Pulmonary artery endothelial cell (primary cell): ENCODE results near the gene CCDC66. TPM values are rescaled to one million over a fixed set of nuclear protein-coding genes. Genes with fewer than 3 reads are reported as not detected.

ENCODE experiments used
- DNase-seq: peaks from one replicate; pipeline ENCODE4 v3.0.0-alpha.2; 2011; ENCODE audit warnings: low read depth, low spot score
- total RNA-seq: library from RNA; depleted of rRNA; stranded (reverse); fragments of >200 nt; gene quantifications from 2 replicates; pipeline ENCODE4 v1.2.3, GENCODE V29; 2014

CCDC66 gene
- total RNA-seq, 1 donor from 2014 or later: 11.9 TPM

- no peak for DNase-seq
Observed at GRCh38 chr3:56621681-56622080, 64.7 kb downstream of the CCDC66 start.

- no peak for DNase-seq
Observed at GRCh38 chr3:56622381-56622780, 65.4 kb downstream of the CCDC66 start.

- DNase-seq: no peak
Observed at GRCh38 chr3:56624725-56625124, 67.8 kb downstream of the CCDC66 start.

GRCh38 chr3:56629047-56629446 lies 72.1 kb downstream of the CCDC66 start:
- DNase-seq: no peak

- DNase-seq: no peak
Observed at GRCh38 chr3:56629451-56629850, 72.5 kb downstream of the CCDC66 start.

DNA sequence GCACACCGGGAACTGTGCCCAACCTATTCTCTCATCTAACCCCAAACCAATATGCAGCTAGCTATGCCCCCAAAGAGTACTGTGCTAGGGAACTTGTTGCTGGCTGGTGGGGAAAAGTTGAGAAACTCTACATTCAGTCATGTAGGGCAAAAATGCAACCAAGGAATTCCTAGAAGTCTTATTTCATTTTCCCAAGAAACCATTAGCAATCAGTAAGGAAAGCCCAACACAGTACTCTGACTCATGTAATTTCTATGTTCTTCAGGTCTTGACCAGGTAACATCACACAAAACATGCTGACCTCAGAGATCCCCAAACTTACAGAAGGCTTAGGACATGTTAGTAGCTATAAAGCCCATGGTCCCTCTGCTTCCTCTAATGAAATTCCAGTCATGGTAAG lies 74.0 kb downstream of the CCDC66 start:
- no peak for DNase-seq

GRCh38 chr3:56633181-56633580 lies 76.2 kb downstream of the CCDC66 start:
- no peak for DNase-seq

DNA sequence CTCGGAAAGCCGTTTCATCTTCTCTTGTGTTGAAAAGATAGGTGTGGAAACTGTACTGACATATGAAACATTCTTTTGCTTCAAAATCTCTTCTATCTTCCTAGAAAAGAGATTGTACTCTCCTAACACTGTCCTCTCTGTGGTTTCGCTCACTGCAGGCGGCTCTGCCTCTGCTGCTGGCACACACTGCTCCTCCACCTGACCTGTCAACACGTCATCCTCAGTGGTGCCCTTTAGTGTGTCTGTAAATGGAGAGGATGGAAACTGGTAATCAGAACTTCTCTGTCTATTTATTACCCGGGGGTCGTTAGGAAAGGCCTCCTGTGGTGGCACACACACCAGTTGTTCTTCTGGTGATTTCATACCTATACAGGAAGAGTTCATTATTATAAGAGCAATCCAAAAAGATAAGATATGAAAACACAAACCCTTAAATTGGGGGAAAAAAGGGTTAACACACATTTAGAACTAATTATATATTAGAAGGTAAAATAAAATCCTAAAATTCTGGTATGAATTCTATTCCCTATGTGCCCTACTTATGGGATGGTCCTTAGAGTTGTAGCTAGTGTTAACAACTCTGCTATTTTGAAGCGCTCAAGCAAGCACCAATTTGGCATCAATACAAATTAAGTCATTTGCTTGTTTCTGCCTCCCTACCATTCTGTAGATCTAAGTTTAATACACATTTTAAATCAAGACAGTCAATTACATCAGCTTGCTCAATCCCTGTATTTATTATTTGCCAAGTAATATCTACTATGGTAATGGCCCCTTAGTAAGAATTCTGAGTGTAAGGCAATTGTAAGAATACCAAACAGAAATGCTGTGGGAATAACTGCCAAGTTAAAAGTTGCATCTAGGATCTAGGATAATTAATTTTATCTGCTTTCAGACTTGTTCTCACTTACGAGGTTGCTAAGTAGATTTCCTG lies 76.9 kb downstream of the CCDC66 start:
- DNase-seq: no peak

DNA sequence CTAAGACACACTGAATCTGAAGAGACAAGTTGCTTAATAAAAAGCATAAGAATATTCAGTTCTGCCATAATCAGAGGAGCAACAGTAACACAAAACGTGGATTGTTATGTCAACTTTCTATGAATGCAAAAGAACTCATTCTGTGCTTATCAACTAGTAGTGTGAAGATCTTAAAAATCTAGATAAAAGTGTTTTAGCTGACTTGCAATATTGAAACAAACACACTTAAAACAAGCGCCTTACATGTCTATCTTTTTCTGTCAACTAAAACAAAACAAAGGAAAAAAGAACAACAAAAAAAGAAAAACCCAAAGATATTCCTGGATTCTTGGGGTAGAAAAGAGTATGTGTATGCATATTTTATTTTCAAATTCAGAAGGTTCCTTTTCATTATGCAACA lies 88.4 kb downstream of the CCDC66 start:
- no peak for DNase-seq

- DNase-seq: no peak
Observed at GRCh38 chr3:56654460-56654859, 97.5 kb downstream of the CCDC66 start.

DNA sequence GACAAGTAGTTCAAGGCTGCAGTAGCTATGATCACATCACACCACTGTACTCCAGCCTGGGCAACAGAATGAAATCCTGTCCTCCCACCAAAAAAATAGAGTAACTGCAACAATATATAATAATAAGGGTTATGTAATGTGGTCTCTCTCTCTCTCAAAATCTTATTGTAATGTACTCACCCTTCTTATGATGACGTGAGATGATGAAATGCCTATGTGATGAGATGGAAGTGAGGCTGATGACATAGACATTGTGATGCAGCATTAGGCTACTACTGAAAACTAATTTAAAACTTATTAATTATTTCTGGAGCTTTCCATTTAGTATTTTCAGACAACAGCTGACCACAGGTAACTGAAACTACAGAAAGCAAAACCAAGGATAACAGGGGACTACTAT lies 98.7 kb downstream of the CCDC66 start:
- DNase-seq: no peak

DNA sequence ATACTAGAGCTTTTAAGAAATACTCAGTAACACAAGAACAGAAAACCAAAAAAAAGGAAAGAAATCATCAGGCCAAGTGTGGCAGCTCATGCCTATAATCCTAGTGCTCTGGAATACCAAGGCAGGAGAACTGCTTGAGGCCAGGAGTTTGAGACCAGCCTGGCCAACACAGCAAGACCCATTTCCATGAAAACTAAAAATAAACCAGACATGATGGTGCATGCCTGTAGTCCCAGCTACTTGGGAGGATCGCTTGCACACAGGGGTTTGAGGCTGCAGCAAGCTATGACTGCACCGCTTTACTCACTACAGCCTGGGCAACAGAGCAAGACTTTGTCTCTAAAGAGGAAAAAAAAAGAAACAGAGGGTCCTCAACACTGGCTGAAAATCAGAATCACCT lies 107.8 kb downstream of the CCDC66 start:
- DNase-seq: no peak

- no peak for DNase-seq
Observed at GRCh38 chr3:56667973-56668579, 111.1 kb downstream of the CCDC66 start.

Other genes with a start within 250 kb of the CCDC66 start
- gene ERC2, start 88.7 kb upstream of the CCDC66 start, total RNA-seq: 0.53 and 1.6 TPM in 2 replicates
- gene TASOR, start 126.1 kb downstream of the CCDC66 start, total RNA-seq: 71.6 and 103 TPM in 2 replicates
- 13.4 and 13.8 TPM in 2 replicates for gene ARHGEF3, start 244.8 kb downstream of the CCDC66 start, total RNA-seq